B cell (primary cell): ENCODE data around the gene QKI. TPM values are rescaled to one million over a fixed set of nuclear protein-coding genes. Genes with fewer than 3 reads are reported as not detected.

ENCODE experiments used
- ATAC-seq: fragments of 200-7000 bp; cut with Tn5 transposase; one replicate; pipeline ENCODE4 v1.10.0; 2021; ENCODE audit warnings: low read depth, mild to moderate bottlenecking, moderate number of reproducible peaks, moderate library complexity
- CTCF ChIA-PET: fragments of 350-600 bp; sonication (Branson Sonifier 250); formaldehyde crosslinking; loops from one replicate; lab custom pipeline; 2021; ENCODE audit warnings: antibody characterized with exemption, inconsistent platforms; lab: Charles Lee
- POLR2A ChIA-PET: fragments of 350-600 bp; sonication (Branson Sonifier 250); formaldehyde crosslinking; loops from one replicate; lab custom pipeline; 2021; ENCODE audit warnings: antibody characterized with exemption; lab: Charles Lee
- DNase-seq: peaks from one replicate; pipeline ENCODE4 v3.0.0; 2013
- H2AFZ ChIP-seq: 2 replicates; pipeline ENCODE4 v1.6.1; 2012; ENCODE audit warnings: mild to moderate bottlenecking, low read depth, low read length; ENCODE audit not compliant: insufficient read depth, poor library complexity, severe bottlenecking
- H3K27ac ChIP-seq, 2 donors: 1 replicate in 1 of 2; 2 replicates in 1 of 2; pipeline ENCODE4 v1.5.1; 2012 to 2013; ENCODE audit warnings: low read length in 2 of 2, mild to moderate bottlenecking in 2 of 2, moderate library complexity in 1 of 2
- H3K27me3 ChIP-seq, 4 experiments: fragments of 200-600 bp in 1 of 4; sonication (generic) in 1 of 4; replicated peaks in 1 of 4; 1 replicate in 2 of 4; 2 replicates in 2 of 4; pipeline versions ENCODE4 v1.6.1 to v1.7.0; 2013 to 2016; ENCODE audit warnings: low read length in 3 of 4, mild to moderate bottlenecking in 2 of 4, mixed read lengths in 1 of 4, moderate library complexity in 1 of 4; ENCODE audit not compliant: insufficient read depth in 4 of 4, control insufficient read depth in 3 of 4; ENCODE audit errors: control extremely low read depth in 1 of 4
- H3K36me3 ChIP-seq, 2 experiments: replicated peaks in 1 of 2; 1 replicate in 1 of 2; 2 replicates in 1 of 2; pipeline versions ENCODE4 v1.6.1 to v1.7.1; 2013; ENCODE audit warnings: low read length in 1 of 2; ENCODE audit not compliant: insufficient read depth in 2 of 2, control insufficient read depth in 1 of 2; ENCODE audit errors: control extremely low read depth in 1 of 2, extremely low read depth in 1 of 2
- H3K4me1 ChIP-seq, 2 donors: fragments of 200-600 bp in 1 of 2; sonication (generic) in 1 of 2; 1 replicate in 1 of 2; 2 replicates in 1 of 2; pipeline versions ENCODE4 v1.5.1 to v1.6.1; 2013 to 2017; ENCODE audit warnings: low read length in 2 of 2; ENCODE audit not compliant: control insufficient read depth in 2 of 2, insufficient read depth in 2 of 2
- H3K4me2 ChIP-seq: replicated peaks from 2 replicates; pipeline ENCODE3; 2012; ENCODE audit warnings: mild to moderate bottlenecking, low read depth, low read length; ENCODE audit not compliant: poor library complexity, severe bottlenecking
- H3K4me3 ChIP-seq, 5 experiments: fragments of 200-600 bp in 1 of 5; sonication (generic) in 1 of 5; 1 replicate in 3 of 5; 2 replicates in 2 of 5; pipeline versions ENCODE4 v1.5.1 to v1.7.0; 2011 to 2016; ENCODE audit warnings: low read length in 4 of 5, mild to moderate bottlenecking in 4 of 5, low read depth in 2 of 5, control low read depth in 1 of 5, moderate library complexity in 1 of 5; ENCODE audit not compliant: insufficient read depth in 1 of 5; ENCODE audit errors: control extremely low read depth in 1 of 5, extremely low read depth in 1 of 5
- H3K79me2 ChIP-seq: fragments of 200-600 bp; sonication (generic); one replicate; pipeline ENCODE4 v1.6.0; 2016; ENCODE audit warnings: low read length; ENCODE audit not compliant: control insufficient read depth, insufficient read depth
- H3K9ac ChIP-seq: fragments of 200-600 bp; sonication (generic); 2 replicates; pipeline ENCODE4 v1.6.1; 2017; ENCODE audit warnings: mild to moderate bottlenecking, low read length, moderate library complexity
- H3K9me3 ChIP-seq, 3 donors: one replicate each; pipeline versions ENCODE4 v1.6.1 to v1.7.1; 2013; ENCODE audit warnings: low read length in 2 of 3; ENCODE audit not compliant: control insufficient read depth in 2 of 3, insufficient read depth in 1 of 3; ENCODE audit errors: control extremely low read depth in 1 of 3
- H4K20me1 ChIP-seq: 2 replicates; pipeline ENCODE4 v1.6.0; 2012; ENCODE audit warnings: mild to moderate bottlenecking, low read length; ENCODE audit not compliant: insufficient read depth, control insufficient read depth, poor library complexity, severe bottlenecking
- H3K27ac Mint-ChIP-seq: one replicate; pipeline ENCODE4 v1.8.0; 2021; ENCODE audit warnings: mixed read lengths
- H3K27me3 Mint-ChIP-seq: one replicate; pipeline ENCODE4 v1.8.0; 2021; ENCODE audit warnings: mixed read lengths
- H3K4me1 Mint-ChIP-seq: one replicate; pipeline ENCODE4 v1.8.0; 2021; ENCODE audit warnings: mixed read lengths
- H3K4me3 Mint-ChIP-seq: one replicate; pipeline ENCODE4 v1.8.0; 2021; ENCODE audit warnings: mixed read lengths
- H3K9me3 Mint-ChIP-seq: one replicate; pipeline ENCODE4 v1.8.0; 2022; ENCODE audit warnings: mixed read lengths; ENCODE audit not compliant: insufficient read depth
- EZH2 ChIP-seq: IDR thresholded peaks from 2 replicates; pipeline ENCODE4 v1.6.1; 2012; ENCODE audit warnings: borderline replicate concordance, low read depth, mild to moderate bottlenecking, moderate library complexity, low read length; ENCODE audit not compliant: insufficient read depth, poor library complexity, severe bottlenecking
- WGBS: methylation state at CpG from one replicate; pipeline ENCODE4 v1.1.5; 2013; ENCODE audit warnings: missing lambda C conversion rate; ENCODE audit not compliant: insufficient coverage; 5-methylcytosine and 5-hydroxymethylcytosine counted together
- intact Hi-C: fragments of 100-400 bp; cut with micrococcal nuclease; formaldehyde crosslinking; loops from one replicate; pipeline ENCODE4 v1.10.0; 2022
- polyA plus RNA-seq: library from polyadenylated mRNA; depleted of rRNA; stranded (reverse); fragments of >200 nt; gene quantifications from 2 replicates; pipeline ENCODE4 v1.2.3, GENCODE V29; 2012
- total RNA-seq, 2 donors: library from RNA; stranded (reverse); fragments of 120-200 nt in 1 of 2; gene quantifications; 1 replicate in 1 of 2; 2 replicates in 1 of 2; pipeline versions ENCODE4 v1.2.3 to v1.2.4, GENCODE V29; 2013 to 2022
- TF ChIP-seq, protein P1 (sequence below): fragments of 200-600 bp; IDR thresholded peaks from one replicate; pipeline ENCODE4 v1.8.0; 2022; ENCODE audit warnings: antibody characterized with exemption, mild to moderate bottlenecking

The QKI gene
- total and polyA plus RNA-seq, 2 donors (not counting 1 experiment from before 2014, with no cell fraction given): 38.8 to 79.5 TPM

- Mint-ChIP-seq H3K27ac (no peak overlapping the region), H3K4me3 (no peak overlapping the region), H3K9me3 (no peaks in the 10 kb centered on the region), H3K27me3 (peaks cover 43% of the 10 kb centered on the region), H3K4me1 (peaks cover 13% of the 10 kb centered on the region)
- Histone ChIP-seq H3K9me3 (peaks cover 0 to 2% (median 0%) of the 10 kb centered on the region in 3 donors), H3K27ac (no peak overlapping the region), H3K79me2 (no peaks in the 10 kb centered on the region), H3K9ac (no peak overlapping the region), H3K4me1 (peaks cover 7 to 9% of the 10 kb centered on the region in 2 donors), H3K27me3 (peaks cover 0 to 14% (median 7%) of the 10 kb centered on the region in 4 experiments), H3K36me3 (no peaks in the 10 kb centered on the region), H2AFZ (no peak overlapping the region), H4K20me1 (no peaks in the 10 kb centered on the region), H3K4me3 (no peak overlapping the region), H3K4me2 (no peak overlapping the region)
- 95% methylated on average over 4 of the region's 5 CpGs for WGBS
- DNase-seq (no peak), ATAC-seq (no peak)
- ChIA-PET CTCF (no interaction called here), POLR2A (no interaction called here)
- intact Hi-C loops: no loop called here
- no peak for TF ChIP-seq EZH2
- TF ChIP-seq, protein P1, sequence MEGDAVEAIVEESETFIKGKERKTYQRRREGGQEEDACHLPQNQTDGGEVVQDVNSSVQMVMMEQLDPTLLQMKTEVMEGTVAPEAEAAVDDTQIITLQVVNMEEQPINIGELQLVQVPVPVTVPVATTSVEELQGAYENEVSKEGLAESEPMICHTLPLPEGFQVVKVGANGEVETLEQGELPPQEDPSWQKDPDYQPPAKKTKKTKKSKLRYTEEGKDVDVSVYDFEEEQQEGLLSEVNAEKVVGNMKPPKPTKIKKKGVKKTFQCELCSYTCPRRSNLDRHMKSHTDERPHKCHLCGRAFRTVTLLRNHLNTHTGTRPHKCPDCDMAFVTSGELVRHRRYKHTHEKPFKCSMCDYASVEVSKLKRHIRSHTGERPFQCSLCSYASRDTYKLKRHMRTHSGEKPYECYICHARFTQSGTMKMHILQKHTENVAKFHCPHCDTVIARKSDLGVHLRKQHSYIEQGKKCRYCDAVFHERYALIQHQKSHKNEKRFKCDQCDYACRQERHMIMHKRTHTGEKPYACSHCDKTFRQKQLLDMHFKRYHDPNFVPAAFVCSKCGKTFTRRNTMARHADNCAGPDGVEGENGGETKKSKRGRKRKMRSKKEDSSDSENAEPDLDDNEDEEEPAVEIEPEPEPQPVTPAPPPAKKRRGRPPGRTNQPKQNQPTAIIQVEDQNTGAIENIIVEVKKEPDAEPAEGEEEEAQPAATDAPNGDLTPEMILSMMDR: no peak
Measured at GRCh38 chr6:163393923-163394322, 20.6 kb upstream of the QKI start.

GRCh38 chr6:163394659-163395058 is 19.9 kb upstream of the QKI start:
- H3K27me3 ChIP-seq: peaks cover 0 to 14% (median 7%) of the 10 kb centered on the region in 4 experiments
- H3K79me2 ChIP-seq: no peaks in the 10 kb centered on the region
- no peak overlapping the region for H3K4me3 ChIP-seq
- Mint-ChIP-seq H3K4me1 (peaks cover 13% of the 10 kb centered on the region), H3K4me3 (no peak overlapping the region), H3K9me3 (no peaks in the 10 kb centered on the region), H3K27me3 (peaks cover 45% of the 10 kb centered on the region), H3K27ac (no peak overlapping the region)
- ChIA-PET POLR2A (no interaction called here), CTCF (no interaction called here)
- H3K9ac ChIP-seq: no peak overlapping the region
- 97% methylated on average over 4 of the region's 4 CpGs for WGBS
- intact Hi-C loops: no loop called here
- no peaks in the 10 kb centered on the region for H4K20me1 ChIP-seq
- ATAC-seq (no peak), DNase-seq (no peak)
- peaks cover 0 to 3% (median 0%) of the 10 kb centered on the region in 3 donors for H3K9me3 ChIP-seq
- no peak overlapping the region for H2AFZ ChIP-seq
- H3K27ac ChIP-seq: no peak overlapping the region
- H3K4me2 ChIP-seq: no peak overlapping the region
- H3K36me3 ChIP-seq: no peaks in the 10 kb centered on the region
- no peak for TF ChIP-seq EZH2
- TF ChIP-seq, protein P1: no peak
- peaks cover 7 to 9% of the 10 kb centered on the region in 2 donors for H3K4me1 ChIP-seq
